22Rv1 (cell line): ENCODE results near the gene SCARF2.
"Not testable (repeated sequence)": the region's sequence is repeated elsewhere in the genome, so short reads cannot be mapped to it uniquely, and the experiment has no call there.

Experiments used
- H3K27ac ChIP-seq: fragments of 450-650 bp; 2 replicates; pipeline ENCODE4 v1.5.1; 2017
- ZFX ChIP-seq: fragments of 450-650 bp; IDR thresholded peaks from 2 replicates; pipeline ENCODE4 v1.6.1; 2017; ENCODE audit warnings: antibody characterized with exemption, borderline replicate concordance
- TF ChIP-seq, protein P1 (sequence below): fragments of 450-650 bp; IDR thresholded peaks from 2 replicates; pipeline ENCODE4 v1.5.1; 2017; ENCODE audit warnings: mild to moderate bottlenecking

The SCARF2 gene, protein sequence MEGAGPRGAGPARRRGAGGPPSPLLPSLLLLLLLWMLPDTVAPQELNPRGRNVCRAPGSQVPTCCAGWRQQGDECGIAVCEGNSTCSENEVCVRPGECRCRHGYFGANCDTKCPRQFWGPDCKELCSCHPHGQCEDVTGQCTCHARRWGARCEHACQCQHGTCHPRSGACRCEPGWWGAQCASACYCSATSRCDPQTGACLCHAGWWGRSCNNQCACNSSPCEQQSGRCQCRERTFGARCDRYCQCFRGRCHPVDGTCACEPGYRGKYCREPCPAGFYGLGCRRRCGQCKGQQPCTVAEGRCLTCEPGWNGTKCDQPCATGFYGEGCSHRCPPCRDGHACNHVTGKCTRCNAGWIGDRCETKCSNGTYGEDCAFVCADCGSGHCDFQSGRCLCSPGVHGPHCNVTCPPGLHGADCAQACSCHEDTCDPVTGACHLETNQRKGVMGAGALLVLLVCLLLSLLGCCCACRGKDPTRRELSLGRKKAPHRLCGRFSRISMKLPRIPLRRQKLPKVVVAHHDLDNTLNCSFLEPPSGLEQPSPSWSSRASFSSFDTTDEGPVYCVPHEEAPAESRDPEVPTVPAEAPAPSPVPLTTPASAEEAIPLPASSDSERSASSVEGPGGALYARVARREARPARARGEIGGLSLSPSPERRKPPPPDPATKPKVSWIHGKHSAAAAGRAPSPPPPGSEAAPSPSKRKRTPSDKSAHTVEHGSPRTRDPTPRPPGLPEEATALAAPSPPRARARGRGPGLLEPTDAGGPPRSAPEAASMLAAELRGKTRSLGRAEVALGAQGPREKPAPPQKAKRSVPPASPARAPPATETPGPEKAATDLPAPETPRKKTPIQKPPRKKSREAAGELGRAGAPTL

DNA sequence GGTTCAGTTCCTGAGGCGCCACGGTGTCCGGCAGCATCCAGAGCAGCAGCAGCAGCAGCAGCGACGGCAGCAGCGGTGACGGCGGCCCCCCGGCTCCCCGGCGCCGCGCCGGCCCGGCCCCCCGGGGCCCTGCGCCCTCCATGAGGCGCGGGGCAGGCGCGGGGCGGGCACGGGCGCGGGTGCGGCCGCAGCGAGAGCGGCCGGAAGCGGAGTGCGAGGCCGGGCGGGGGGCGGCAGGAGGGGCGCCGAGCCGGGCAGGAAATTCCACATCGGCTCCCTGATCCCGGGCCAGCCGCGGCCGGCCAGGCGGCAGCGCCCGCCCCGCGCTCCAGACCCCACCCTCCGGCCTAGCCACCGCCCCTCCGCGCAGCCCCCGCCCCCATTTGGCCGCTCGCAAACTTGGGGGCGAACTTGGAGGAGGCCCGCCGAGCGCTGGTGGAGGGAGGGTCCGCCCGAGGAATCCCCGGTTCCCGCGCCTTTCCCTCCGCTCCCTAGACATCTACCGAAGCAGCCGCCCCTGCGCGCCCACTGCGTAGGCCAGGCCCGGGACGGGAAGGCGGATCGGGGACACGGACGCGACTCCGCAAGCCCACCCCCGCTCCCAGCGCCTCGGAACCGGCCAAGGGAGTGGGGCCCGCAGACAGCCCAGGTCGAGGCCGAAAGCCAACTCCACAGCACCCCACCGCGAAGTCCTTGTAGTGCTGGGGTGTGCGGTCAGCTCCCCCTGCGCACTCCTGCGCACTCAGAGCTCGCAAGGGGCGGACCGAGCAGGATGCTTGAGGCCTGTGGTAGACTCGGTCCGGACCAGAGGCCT lies at the start of gene SCARF2:
Gene SCARF2 (minus strand): TSS at position 213 of the 814 bp plus-strand sequence. CDS start 71 bp downstream, at position 142.
- no peak for TF ChIP-seq ZFX
- TF ChIP-seq, protein P1, sequence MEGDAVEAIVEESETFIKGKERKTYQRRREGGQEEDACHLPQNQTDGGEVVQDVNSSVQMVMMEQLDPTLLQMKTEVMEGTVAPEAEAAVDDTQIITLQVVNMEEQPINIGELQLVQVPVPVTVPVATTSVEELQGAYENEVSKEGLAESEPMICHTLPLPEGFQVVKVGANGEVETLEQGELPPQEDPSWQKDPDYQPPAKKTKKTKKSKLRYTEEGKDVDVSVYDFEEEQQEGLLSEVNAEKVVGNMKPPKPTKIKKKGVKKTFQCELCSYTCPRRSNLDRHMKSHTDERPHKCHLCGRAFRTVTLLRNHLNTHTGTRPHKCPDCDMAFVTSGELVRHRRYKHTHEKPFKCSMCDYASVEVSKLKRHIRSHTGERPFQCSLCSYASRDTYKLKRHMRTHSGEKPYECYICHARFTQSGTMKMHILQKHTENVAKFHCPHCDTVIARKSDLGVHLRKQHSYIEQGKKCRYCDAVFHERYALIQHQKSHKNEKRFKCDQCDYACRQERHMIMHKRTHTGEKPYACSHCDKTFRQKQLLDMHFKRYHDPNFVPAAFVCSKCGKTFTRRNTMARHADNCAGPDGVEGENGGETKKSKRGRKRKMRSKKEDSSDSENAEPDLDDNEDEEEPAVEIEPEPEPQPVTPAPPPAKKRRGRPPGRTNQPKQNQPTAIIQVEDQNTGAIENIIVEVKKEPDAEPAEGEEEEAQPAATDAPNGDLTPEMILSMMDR: no peak
- no peak within 1 kb of the TSS for H3K27ac ChIP-seq

DNA sequence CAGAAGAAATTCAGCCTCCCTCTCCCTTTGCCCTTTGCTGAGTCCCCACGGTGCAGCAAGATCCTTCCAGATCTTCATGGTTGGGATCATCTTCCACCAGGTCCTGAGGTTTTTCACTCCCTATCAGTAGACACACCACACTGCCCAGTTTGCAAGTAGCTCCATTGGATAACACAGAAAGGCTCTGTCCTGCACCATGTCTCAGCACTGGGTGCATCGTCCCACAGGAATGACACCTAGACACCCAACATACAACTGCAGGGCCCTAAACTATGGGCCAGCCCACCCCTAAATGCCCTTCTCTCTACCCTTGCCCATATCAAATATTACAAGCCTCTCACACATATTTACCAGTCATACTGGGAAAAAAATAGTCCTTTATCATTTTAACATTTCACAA lies 48.6 kb upstream of the SCARF2 start:
- TF ChIP-seq, protein P1: no peak
- no peak for TF ChIP-seq ZFX
- H3K27ac ChIP-seq: no peak overlapping the region

DNA sequence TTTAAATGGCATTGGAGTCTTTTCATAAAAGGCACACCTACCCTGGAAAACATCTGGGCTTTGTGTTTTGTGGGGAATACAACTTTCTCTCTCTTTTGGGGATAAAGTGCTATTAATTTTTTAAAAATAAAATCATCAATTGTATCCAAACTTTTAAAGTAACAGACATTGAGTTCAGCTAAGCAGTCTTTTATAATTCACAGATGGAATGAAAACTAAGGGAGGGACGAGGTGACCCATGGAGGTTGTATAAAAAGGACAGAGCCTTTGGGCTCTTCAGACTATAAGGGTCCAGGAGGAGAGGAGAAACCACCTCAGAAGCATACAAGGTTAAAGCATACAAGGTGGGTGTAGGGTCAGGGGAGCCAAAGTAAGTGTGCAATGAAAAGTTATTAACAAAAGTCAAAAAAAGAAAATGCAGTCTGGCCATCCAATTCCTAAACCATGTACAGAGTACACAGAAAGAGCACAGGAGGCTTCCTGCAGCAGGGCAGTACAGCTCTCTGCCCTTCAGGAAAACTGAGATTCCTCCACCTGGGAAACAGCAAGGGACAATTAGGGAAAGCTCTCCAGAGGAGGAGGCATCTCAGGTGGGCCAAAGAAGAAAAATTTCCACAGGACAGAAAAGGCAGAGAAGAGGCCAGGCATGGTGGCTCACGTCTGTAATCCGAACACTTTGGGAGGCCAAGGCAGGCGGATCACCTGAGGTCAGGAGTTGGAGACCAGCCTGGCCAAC lies 47.5 kb upstream of the SCARF2 start:
- TF ChIP-seq, protein P1: no peak
- TF ChIP-seq ZFX: no peak
- H3K27ac ChIP-seq: no peak overlapping the region

DNA sequence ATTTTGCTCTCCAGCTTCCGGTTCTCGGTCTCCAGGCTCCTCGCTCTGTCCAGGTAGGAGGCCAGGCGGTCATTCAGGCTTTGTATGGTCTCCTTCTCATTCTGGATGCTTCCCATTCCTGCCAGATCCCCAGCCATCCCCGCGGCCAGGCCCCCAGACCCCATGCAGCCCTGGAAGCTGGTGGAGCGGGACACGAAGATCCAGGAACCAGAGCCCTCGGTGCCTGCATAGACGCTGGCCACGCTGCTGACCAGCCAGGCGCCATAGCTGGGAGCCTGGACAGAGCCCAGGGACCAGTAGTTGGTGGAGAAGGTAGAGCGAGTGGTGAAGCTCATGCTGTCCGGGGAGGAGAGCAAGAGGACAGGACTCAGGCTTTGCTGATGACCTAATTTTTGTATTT lies 46.1 kb upstream of the SCARF2 start:
- no peak overlapping the region for H3K27ac ChIP-seq
- TF ChIP-seq ZFX: no peak
- TF ChIP-seq, protein P1: no peak

DNA sequence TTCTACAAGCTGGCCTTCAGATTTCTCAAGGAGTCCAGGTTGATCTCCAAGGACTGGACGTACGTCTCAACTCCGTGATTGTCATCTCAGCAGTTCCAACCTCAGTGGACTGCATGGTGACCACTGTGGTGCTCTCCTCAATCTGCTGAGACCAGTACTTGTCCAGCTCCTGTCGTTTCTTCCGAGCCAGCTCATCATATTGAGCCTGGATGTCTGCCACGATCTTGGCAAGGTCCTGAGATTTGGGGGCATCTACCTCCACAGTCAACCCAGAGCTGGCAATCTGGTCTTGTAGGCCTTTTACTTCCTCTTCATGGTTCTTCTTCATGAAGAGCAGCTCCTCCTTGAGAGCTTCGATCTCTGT lies 45.5 kb upstream of the SCARF2 start:
- H3K27ac ChIP-seq: not testable (repeated sequence)

DNA sequence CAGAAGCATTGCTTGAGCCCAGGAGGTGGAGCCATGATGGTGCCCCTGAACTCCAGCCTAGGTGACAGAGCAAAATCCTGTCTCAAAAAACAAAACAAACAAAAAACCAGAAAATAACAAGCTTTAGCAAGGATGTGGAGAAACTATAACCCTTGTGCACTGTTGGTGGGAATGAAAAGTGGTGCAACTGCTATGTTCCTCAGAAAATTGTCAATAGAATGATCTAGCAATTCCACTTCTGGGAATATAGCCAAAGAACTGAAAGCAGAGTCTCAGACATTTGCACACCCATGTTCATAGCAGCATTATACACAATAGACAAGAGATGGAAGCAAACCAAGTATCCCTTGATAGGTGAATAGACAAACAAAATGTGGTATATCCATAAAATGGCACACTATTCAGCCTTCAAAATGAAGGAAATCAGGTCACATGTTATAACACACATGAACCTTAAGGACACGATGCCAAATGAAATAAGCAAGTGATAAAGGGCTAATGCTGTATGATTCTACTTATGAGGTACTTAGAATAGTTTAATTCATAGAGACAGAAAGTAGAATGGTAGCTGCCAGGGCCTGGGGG lies 42.1 kb upstream of the SCARF2 start:
- no peak overlapping the region for H3K27ac ChIP-seq
- TF ChIP-seq, protein P1: no peak
- TF ChIP-seq ZFX: no peak

DNA sequence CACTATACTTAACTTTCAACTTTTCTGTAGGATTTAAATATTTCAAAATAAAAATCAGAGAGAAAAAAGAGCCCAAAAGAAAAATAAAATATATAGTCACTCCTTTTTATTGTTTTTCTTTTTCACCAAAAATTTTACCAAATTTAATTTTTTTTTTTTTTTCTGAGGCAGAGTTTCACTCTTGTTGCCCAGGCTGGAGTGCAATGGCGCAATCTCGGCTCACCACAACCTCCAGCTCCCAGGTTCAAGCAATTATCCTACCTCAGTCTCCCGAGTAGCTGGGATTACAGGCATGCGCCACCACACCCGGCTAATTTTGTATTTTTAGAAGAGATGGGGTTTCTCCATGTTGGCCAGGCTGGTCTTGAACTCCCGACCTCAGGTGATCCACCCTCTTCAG lies 40.4 kb upstream of the SCARF2 start:
- H3K27ac ChIP-seq: not testable (repeated sequence)

DNA sequence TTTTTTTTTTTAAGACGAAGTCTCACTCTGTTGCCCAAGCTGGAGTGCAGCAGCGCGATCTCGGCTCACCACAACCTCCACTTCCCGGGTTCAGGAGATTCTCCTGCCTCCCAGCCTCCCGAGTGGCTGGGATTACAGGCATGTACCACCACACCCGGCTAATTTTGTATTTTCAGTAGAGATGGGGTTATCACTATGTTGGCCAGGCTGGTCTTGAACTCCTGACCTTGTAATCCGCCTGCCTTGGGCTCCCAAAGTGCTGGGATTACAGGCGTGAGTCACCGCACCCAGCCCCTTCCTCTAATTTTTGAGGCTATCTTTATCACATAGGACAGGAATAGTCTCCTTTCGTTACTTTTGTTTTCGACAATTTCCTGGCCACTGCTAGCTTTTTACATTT lies 37.9 kb upstream of the SCARF2 start:
- not testable (repeated sequence) for H3K27ac ChIP-seq
